ENCODE results near the gene DPP4. TPM values are rescaled to one million over a fixed set of nuclear protein-coding genes. Genes with fewer than 3 reads are reported as not detected.

Gene DPP4
- total RNA-seq, 2 experiments from 2014 or later, result 29.9 to 30.7 TPM

- H3K27ac Mint-ChIP-seq, result no peak overlapping the region
- H3K4me3 Mint-ChIP-seq, result no peak overlapping the region
- peaks cover 9% of the 10 kb centered on the region for H3K36me3 Mint-ChIP-seq
- peaks cover 63% of the 10 kb centered on the region for H3K4me1 Mint-ChIP-seq (ENCODE audit: low read depth)
- intact Hi-C loops (cut with micrococcal nuclease), result no loop called here
- no peaks in the 10 kb centered on the region for H3K27me3 Mint-ChIP-seq
- H3K9me3 Mint-ChIP-seq, result no peaks in the 10 kb centered on the region
- POLR2A ChIA-PET, result interaction anchor here (0.8 kb wide), 1 partner anchor 101 kb away, joined by 3 read pairs; no protein-coding TSS in a partner anchor
- CTCF ChIA-PET, result interaction anchor here (0.7 kb wide), 1 partner anchor 74 kb away, joined by 3 read pairs; no protein-coding TSS in a partner anchor
- no peak for DNase-seq
Measured at GRCh38 chr2:162065767-162066166, 8.2 kb downstream of the DPP4 start.

GRCh38 chr2:162063899-162064298 is 10.1 kb downstream of the DPP4 start:
- Mint-ChIP-seq H3K27me3 (no peaks in the 10 kb centered on the region), H3K36me3 (peaks cover 3% of the 10 kb centered on the region)
- POLR2A ChIA-PET, result interaction anchor here (0.7 kb wide), 1 partner anchor 616 kb away, joined by 4 read pairs; no protein-coding TSS in a partner anchor

GRCh38 chr2:162063281-162063680 is 10.7 kb downstream of the DPP4 start:
- ChIA-PET CTCF (no interaction called here), POLR2A (interaction anchor here (0.7 kb wide), 1 partner anchor 615 kb away, joined by 4 read pairs; no protein-coding TSS in a partner anchor)
- Mint-ChIP-seq H3K9me3 (no peaks in the 10 kb centered on the region), H3K36me3 (peaks cover 3% of the 10 kb centered on the region), H3K4me1 (ENCODE audit: low read depth) (peaks cover 70% of the 10 kb centered on the region), H3K27me3 (no peaks in the 10 kb centered on the region), H3K4me3 (peak overlapping the region; percentile 17), H3K27ac (peak overlapping the region; percentile 66)
- intact Hi-C loops (cut with micrococcal nuclease), result loop anchor here (5.0 kb wide), 1 partner anchor 986 kb away; no protein-coding TSS in a partner anchor
- DNase-seq, result no peak

More at GRCh38 chr2:162063899-162064298, 10.1 kb downstream of the DPP4 start:
- Mint-ChIP-seq H3K27ac (peak overlapping the region; percentile 66), H3K4me3 (peak overlapping the region; percentile 17), H3K4me1 (ENCODE audit: low read depth) (peaks cover 67% of the 10 kb centered on the region), H3K9me3 (no peaks in the 10 kb centered on the region)
- CTCF ChIA-PET, result interaction anchor here (0.7 kb wide), 1 partner anchor 463 kb away, joined by 3 read pairs; no protein-coding TSS in a partner anchor
- intact Hi-C loops (cut with micrococcal nuclease), result loop anchor here (5.0 kb wide), 1 partner anchor 987 kb away; no protein-coding TSS in a partner anchor
- no peak for DNase-seq

- POLR2A ChIA-PET, result no interaction called here
Measured at GRCh38 chr2:162062559-162062958, 11.5 kb downstream of the DPP4 start.

GRCh38 chr2:162061021-162061420 is 13.0 kb downstream of the DPP4 start:
- ChIA-PET POLR2A (interaction anchor here (4.8 kb wide), 1 partner anchor 12 kb away, joined by 31 read pairs; the partner anchor contains the start of gene DPP4), CTCF (interaction anchor here (7.3 kb wide), 1 partner anchor 12 kb away, joined by 45 read pairs; the partner anchor contains the start of gene DPP4)
- H3K9me3 Mint-ChIP-seq, result peaks cover 12% of the 10 kb centered on the region
- H3K27ac Mint-ChIP-seq, result peak overlapping the region; percentile 42
- H3K27me3 Mint-ChIP-seq, result no peaks in the 10 kb centered on the region
- H3K4me1 Mint-ChIP-seq (ENCODE audit: low read depth), result peaks cover 79% of the 10 kb centered on the region
- intact Hi-C loops (cut with micrococcal nuclease), result loop anchor here (5.0 kb wide), 1 partner anchor 984 kb away; no protein-coding TSS in a partner anchor
- H3K4me3 Mint-ChIP-seq, result no peak overlapping the region
- no peak for DNase-seq
- H3K36me3 Mint-ChIP-seq, result peaks cover 23% of the 10 kb centered on the region

More at GRCh38 chr2:162062559-162062958, 11.5 kb downstream of the DPP4 start:
- CTCF ChIA-PET, result interaction anchor here (7.3 kb wide), 1 partner anchor 10 kb away, joined by 45 read pairs; the partner anchor contains the start of gene DPP4
- no peak for DNase-seq
- H3K9me3 Mint-ChIP-seq, result peaks cover 1% of the 10 kb centered on the region
- H3K27ac Mint-ChIP-seq, result peak overlapping the region; percentile 66
- H3K36me3 Mint-ChIP-seq, result peaks cover 9% of the 10 kb centered on the region
- H3K27me3 Mint-ChIP-seq, result no peaks in the 10 kb centered on the region
- intact Hi-C loops (cut with micrococcal nuclease), result loop anchor here (5.0 kb wide), 1 partner anchor 985 kb away; no protein-coding TSS in a partner anchor
- no peak overlapping the region for H3K4me3 Mint-ChIP-seq
- H3K4me1 Mint-ChIP-seq (ENCODE audit: low read depth), result peaks cover 72% of the 10 kb centered on the region

GRCh38 chr2:162060532-162060931 is 13.5 kb downstream of the DPP4 start:
- no peaks in the 10 kb centered on the region for H3K27me3 Mint-ChIP-seq
- peaks cover 84% of the 10 kb centered on the region for H3K4me1 Mint-ChIP-seq (ENCODE audit: low read depth)
- DNase-seq, result no peak
- ChIA-PET CTCF (interaction anchor here (7.3 kb wide), 1 partner anchor 12 kb away, joined by 45 read pairs; the partner anchor contains the start of gene DPP4), POLR2A (interaction anchor here (1.5 to 4.8 kb wide), 2 partner anchors 10 to 13 kb away, joined by 4 to 31 read pairs; partner anchors contain the start of gene DPP4)
- H3K36me3 Mint-ChIP-seq, result peaks cover 23% of the 10 kb centered on the region
- peaks cover 12% of the 10 kb centered on the region for H3K9me3 Mint-ChIP-seq
- intact Hi-C loops (cut with micrococcal nuclease), result loop anchor here (5.0 kb wide), 1 partner anchor 983 kb away; no protein-coding TSS in a partner anchor
- no peak overlapping the region for H3K27ac Mint-ChIP-seq
- no peak overlapping the region for H3K4me3 Mint-ChIP-seq

- Mint-ChIP-seq H3K9me3 (peaks cover 12% of the 10 kb centered on the region), H3K27me3 (no peaks in the 10 kb centered on the region), H3K36me3 (peaks cover 22% of the 10 kb centered on the region), H3K4me3 (peak overlapping the region; percentile 54), H3K4me1 (ENCODE audit: low read depth) (peaks cover 82% of the 10 kb centered on the region), H3K27ac (peak overlapping the region; percentile 93)
- POLR2A ChIA-PET, result interaction anchor here (0.6 to 4.8 kb wide), 4 partner anchors 12 to 47 kb away, joined by 3 to 31 read pairs (median 4); partner anchors contain the start of gene DPP4
- CTCF ChIA-PET, result interaction anchor here (0.6 to 7.3 kb wide), 5 partner anchors 14 to 239 kb away, joined by 3 to 45 read pairs (median 4); partner anchors contain the start of gene DPP4
- intact Hi-C loops (cut with micrococcal nuclease), result loop anchor here (1.0 to 10.0 kb wide), 10 partner anchors 13 to 898 kb away; partner anchors contain the start of genes IFIH1 and TANK
- DNase-seq, result peak; percentile 33
Measured at GRCh38 chr2:162058973-162059668, 14.9 kb downstream of the DPP4 start.

- Mint-ChIP-seq H3K27ac (peak overlapping the region; percentile 93), H3K9me3 (peaks cover 12% of the 10 kb centered on the region), H3K4me1 (ENCODE audit: low read depth) (peaks cover 65% of the 10 kb centered on the region), H3K36me3 (peaks cover 26% of the 10 kb centered on the region), H3K27me3 (no peaks in the 10 kb centered on the region), H3K4me3 (peak overlapping the region; percentile 10)
- POLR2A ChIA-PET, result interaction anchor here (1.8 to 4.8 kb wide), 2 partner anchors 16 to 46 kb away, joined by 5 to 31 read pairs; partner anchors contain the start of gene DPP4
- DNase-seq, result peak; percentile 31
- intact Hi-C loops (cut with micrococcal nuclease), result loop anchor here (5.0 to 10.0 kb wide), 2 partner anchors 65 to 813 kb away; no protein-coding TSS in a partner anchor
- CTCF ChIA-PET, result interaction anchor here (1.3 to 7.3 kb wide), 2 partner anchors 15 to 68 kb away, joined by 3 to 45 read pairs; partner anchors contain the start of gene DPP4
Measured at GRCh38 chr2:162057426-162057825, 16.6 kb downstream of the DPP4 start.

- Mint-ChIP-seq H3K27me3 (no peaks in the 10 kb centered on the region), H3K4me1 (ENCODE audit: low read depth) (peaks cover 64% of the 10 kb centered on the region), H3K36me3 (peaks cover 27% of the 10 kb centered on the region), H3K4me3 (no peak overlapping the region), H3K27ac (peak overlapping the region; percentile 56), H3K9me3 (peaks cover 12% of the 10 kb centered on the region)
- CTCF ChIA-PET, result interaction anchor here (1.3 to 7.3 kb wide), 2 partner anchors 16 to 69 kb away, joined by 3 to 45 read pairs; partner anchors contain the start of gene DPP4
- no peak for DNase-seq
- intact Hi-C loops (cut with micrococcal nuclease), result loop anchor here (5.0 to 10.0 kb wide), 2 partner anchors 65 to 812 kb away; no protein-coding TSS in a partner anchor
- POLR2A ChIA-PET, result interaction anchor here (4.8 kb wide), 1 partner anchor 17 kb away, joined by 31 read pairs; the partner anchor contains the start of gene DPP4
Measured at GRCh38 chr2:162056796-162057399, 17.1 kb downstream of the DPP4 start.

- Mint-ChIP-seq H3K27ac (no peak overlapping the region), H3K9me3 (peaks cover 14% of the 10 kb centered on the region), H3K27me3 (no peaks in the 10 kb centered on the region), H3K4me1 (ENCODE audit: low read depth) (peaks cover 41% of the 10 kb centered on the region), H3K36me3 (peaks cover 32% of the 10 kb centered on the region), H3K4me3 (no peak overlapping the region)
- POLR2A ChIA-PET, result no interaction called here
- intact Hi-C loops (cut with micrococcal nuclease), result loop anchor here (10.0 kb wide), 1 partner anchor 809 kb away; no protein-coding TSS in a partner anchor
- CTCF ChIA-PET, result interaction anchor here (0.9 kb wide), 1 partner anchor 49 kb away, joined by 3 read pairs; no protein-coding TSS in a partner anchor
- no peak for DNase-seq
Measured at GRCh38 chr2:162053808-162054155, 20.2 kb downstream of the DPP4 start.

Measured in activated CD4-positive, alpha-beta memory T cell treated with anti-CD3 and anti-CD28 coated beads for 36 hours (primary cell).